Endothelial cell of umbilical vein (primary cell): ENCODE data around the gene ISX. TPM values are rescaled to one million over a fixed set of nuclear protein-coding genes. Genes with fewer than 3 reads are reported as not detected.

Experiments used
- BruUV-seq: library from RNA; stranded (reverse); fragments of 400-500 nt; replicated peaks from 2 replicates; lab custom pipeline; 2021; lab: Mats Ljungman, UMichigan
- CTCF ChIA-PET: fragments of 300-600, 350-600 bp; sonication (Branson Sonifier 250); formaldehyde crosslinking; loops from one replicate; lab custom pipeline; 2021; ENCODE audit warnings: antibody characterized with exemption, inconsistent platforms; lab: Charles Lee
- POLR2A ChIA-PET: fragments of 300-600, 350-600 bp; sonication (Branson Sonifier 250); formaldehyde crosslinking; loops from one replicate; lab custom pipeline; 2021; ENCODE audit warnings: antibody characterized with exemption, inconsistent platforms; lab: Charles Lee
- DNase-seq: peaks from one replicate; pipeline ENCODE4 v3.0.0-alpha.2; 2011; ENCODE audit warnings: low read depth, low spot score
- FAIRE-seq: peaks from 2 replicates; lab custom pipeline; 2011; peaks lifted over from hg19 to GRCh38; lab: Jason Lieb, UNC
- H2AFZ ChIP-seq: 2 replicates; pipeline ENCODE4 v1.6.0; 2012; ENCODE audit warnings: low read depth, low read length, control low read depth, inconsistent platforms
- H3K27ac ChIP-seq: 2 replicates; pipeline ENCODE4 v1.5.1; 2011; ENCODE audit warnings: low read depth, mild to moderate bottlenecking, control low read depth, low read length, moderate library complexity; ENCODE audit not compliant: insufficient read depth
- H3K27me3 ChIP-seq, 2 experiments: 2 replicates each; pipeline versions ENCODE4 v1.6.0 to v1.6.1; 2011; ENCODE audit warnings: low read length in 2 of 2, mixed read lengths in 1 of 2; ENCODE audit not compliant: control insufficient read depth in 2 of 2, insufficient read depth in 2 of 2
- H3K36me3 ChIP-seq, 2 experiments: 2 replicates in 1 of 2; 3 replicates in 1 of 2; pipeline ENCODE4 v1.5.1; 2011; ENCODE audit warnings: low read length in 2 of 2, mild to moderate bottlenecking in 1 of 2, moderate library complexity in 1 of 2; ENCODE audit not compliant: control insufficient read depth in 2 of 2, insufficient read depth in 2 of 2; ENCODE audit errors: extremely low read depth in 1 of 2
- H3K4me1 ChIP-seq: 3 replicates; pipeline ENCODE4 v1.5.1; 2011; ENCODE audit warnings: mild to moderate bottlenecking, low read length; ENCODE audit not compliant: control insufficient read depth, insufficient read depth; ENCODE audit errors: extremely low read depth
- H3K4me2 ChIP-seq: 2 replicates; pipeline ENCODE4 v1.6.1; 2011; ENCODE audit warnings: low read length, control low read depth, mixed read lengths; ENCODE audit not compliant: insufficient read depth
- H3K4me3 ChIP-seq, 3 experiments: fragments of 200-600 bp in 1 of 3; sonication (generic), shearing (Covaris generic) in 1 of 3; replicated peaks in 1 of 3; 2 replicates each; pipeline ENCODE4 v1.5.1; 2011 to 2016; ENCODE audit warnings: control low read depth in 3 of 3, low read length in 3 of 3, mild to moderate bottlenecking in 2 of 3, inconsistent platforms in 1 of 3, low read depth in 1 of 3, moderate library complexity in 1 of 3; ENCODE audit not compliant: insufficient read depth in 1 of 3
- H3K79me2 ChIP-seq: 2 replicates; pipeline ENCODE4 v1.6.0; 2012; ENCODE audit warnings: low read length, inconsistent platforms; ENCODE audit not compliant: control insufficient read depth, insufficient read depth
- H3K9ac ChIP-seq: replicated peaks from 2 replicates; pipeline ENCODE3; 2011; ENCODE audit warnings: low read length, control low read depth; ENCODE audit not compliant: insufficient read depth; ENCODE audit errors: extremely low read depth
- H3K9me1 ChIP-seq: replicated peaks from 3 replicates; pipeline ENCODE4 v1.6.0; 2011; ENCODE audit warnings: mild to moderate bottlenecking, low read length; ENCODE audit not compliant: control insufficient read depth, insufficient read depth; ENCODE audit errors: extremely low read depth
- H3K9me3 ChIP-seq: replicated peaks from 2 replicates; pipeline ENCODE4 v1.5.1; 2012; ENCODE audit warnings: low read length, inconsistent platforms; ENCODE audit not compliant: control insufficient read depth, insufficient read depth
- H4K20me1 ChIP-seq: replicated peaks from 2 replicates; pipeline ENCODE3; 2011; ENCODE audit warnings: mild to moderate bottlenecking, low read length; ENCODE audit not compliant: control insufficient read depth, insufficient read depth; ENCODE audit errors: extremely low read depth
- EZH2 ChIP-seq: IDR thresholded peaks from 2 replicates; pipeline ENCODE4 v1.6.1; 2012; ENCODE audit warnings: borderline replicate concordance, low read depth, mild to moderate bottlenecking, moderate library complexity, low read length, inconsistent platforms; ENCODE audit not compliant: severe bottlenecking
- FOS ChIP-seq: IDR thresholded peaks from 2 replicates; pipeline ENCODE4 v1.6.1; 2011; ENCODE audit warnings: mild to moderate bottlenecking, low read length, moderate library complexity, borderline replicate concordance; ENCODE audit not compliant: insufficient read depth
- GATA2 ChIP-seq: IDR thresholded peaks from 2 replicates; pipeline ENCODE4 v1.7.0; 2011; ENCODE audit warnings: low read depth, mild to moderate bottlenecking, moderate library complexity, mixed read lengths, low read length; ENCODE audit not compliant: insufficient read length, insufficient read depth
- JUN ChIP-seq: IDR thresholded peaks from 2 replicates; pipeline ENCODE4 v1.6.1; 2011; ENCODE audit warnings: borderline replicate concordance, low read depth; ENCODE audit not compliant: insufficient read length, insufficient read depth
- MYC ChIP-seq: IDR thresholded peaks from one replicate; pipeline ENCODE4 v1.6.1; 2011; ENCODE audit warnings: mild to moderate bottlenecking, low read depth, low read length
- POLR2A ChIP-seq: IDR thresholded peaks from 2 replicates; pipeline ENCODE4 v1.6.1; 2012; ENCODE audit warnings: low read depth, mild to moderate bottlenecking, control low read depth, low read length
- POLR2AphosphoS5 ChIP-seq: IDR thresholded peaks from 2 replicates; pipeline ENCODE4 v1.6.1; 2012; ENCODE audit warnings: low read depth, mild to moderate bottlenecking, control low read depth, low read length, moderate library complexity; ENCODE audit not compliant: insufficient read depth
- dilution Hi-C: fragments of 300-500 bp; cut with MboI; formaldehyde crosslinking; loops from one replicate; pipeline ENCODE4 v1.15.0; 2019; ENCODE audit warnings: low sequenced_read_pairs; ENCODE audit not compliant: extremely low pct_ligation_motif_present
- intact Hi-C: fragments of 100-400 bp; cut with micrococcal nuclease; formaldehyde crosslinking; loops from one replicate; pipeline ENCODE4 v1.10.0; 2022
- polyA plus RNA-seq, 4 experiments: library from polyadenylated mRNA; depleted of rRNA in 3 of 4; stranded (reverse) in 3 of 4; unstranded in 1 of 4; fragments of >200 nt; gene quantifications; 2 replicates each; pipeline versions ENCODE4 v1.2.1 to v1.2.3, GENCODE V29; 2011 to 2012; ENCODE audit warnings: missing spikeins in 1 of 4
- total RNA-seq: library from RNA; stranded (reverse); gene quantifications from 2 replicates; pipeline ENCODE4 v1.2.3, GENCODE V29; 2021
- TF ChIP-seq, protein P1 (sequence below): IDR thresholded peaks from 2 replicates; pipeline ENCODE4 v1.6.1; 2011; ENCODE audit not compliant: insufficient read depth, insufficient read length
- TF ChIP-seq, protein P2 (sequence below), 2 donors: IDR thresholded peaks; 1 replicate in 1 of 2; 2 replicates in 1 of 2; pipeline ENCODE4 v1.5.1; 2011; ENCODE audit warnings: low read length in 2 of 2, mild to moderate bottlenecking in 2 of 2, moderate library complexity in 2 of 2, control low read depth in 1 of 2, inconsistent platforms in 1 of 2, low read depth in 1 of 2; ENCODE audit not compliant: insufficient read depth in 1 of 2; ENCODE audit errors: extremely low read depth in 1 of 2

Gene ISX
- total and polyA plus RNA-seq, 2 donors (not counting 3 experiments of a cell fraction or from before 2014, with no cell fraction given), result not detected

DNA sequence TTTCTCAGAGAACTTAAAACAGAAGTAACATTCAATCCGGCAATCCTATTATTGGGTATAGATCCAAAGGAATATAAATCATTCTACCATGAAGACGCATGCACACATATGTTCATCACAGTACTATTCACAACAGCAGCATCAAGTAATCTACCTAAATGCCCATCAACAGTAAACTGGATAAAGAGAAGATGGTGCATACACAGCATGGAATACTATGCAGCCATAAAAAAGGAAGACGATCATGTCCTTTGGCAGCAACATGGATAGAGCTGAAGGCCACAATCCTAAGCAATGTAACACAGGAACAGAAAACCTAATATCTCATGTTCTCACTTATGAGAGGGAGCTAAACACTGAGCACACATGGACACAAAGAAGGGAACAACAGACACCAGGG is 6.3 kb upstream of the ISX start:
- ChIA-PET CTCF (no interaction called here), POLR2A (no interaction called here)
- intact Hi-C loops, result no loop called here
- H3K4me3 ChIP-seq, result no peak overlapping the region
- FAIRE-seq (no peak), DNase-seq (no peak)
- TF ChIP-seq MYC (no peak), POLR2A (no peak), POLR2AphosphoS5 (no peak), JUN (no peak), GATA2 (no peak), FOS (no peak), EZH2 (no peak)
- TF ChIP-seq, protein P1, sequence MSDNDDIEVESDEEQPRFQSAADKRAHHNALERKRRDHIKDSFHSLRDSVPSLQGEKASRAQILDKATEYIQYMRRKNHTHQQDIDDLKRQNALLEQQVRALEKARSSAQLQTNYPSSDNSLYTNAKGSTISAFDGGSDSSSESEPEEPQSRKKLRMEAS, result no peak
- TF ChIP-seq, protein P2, sequence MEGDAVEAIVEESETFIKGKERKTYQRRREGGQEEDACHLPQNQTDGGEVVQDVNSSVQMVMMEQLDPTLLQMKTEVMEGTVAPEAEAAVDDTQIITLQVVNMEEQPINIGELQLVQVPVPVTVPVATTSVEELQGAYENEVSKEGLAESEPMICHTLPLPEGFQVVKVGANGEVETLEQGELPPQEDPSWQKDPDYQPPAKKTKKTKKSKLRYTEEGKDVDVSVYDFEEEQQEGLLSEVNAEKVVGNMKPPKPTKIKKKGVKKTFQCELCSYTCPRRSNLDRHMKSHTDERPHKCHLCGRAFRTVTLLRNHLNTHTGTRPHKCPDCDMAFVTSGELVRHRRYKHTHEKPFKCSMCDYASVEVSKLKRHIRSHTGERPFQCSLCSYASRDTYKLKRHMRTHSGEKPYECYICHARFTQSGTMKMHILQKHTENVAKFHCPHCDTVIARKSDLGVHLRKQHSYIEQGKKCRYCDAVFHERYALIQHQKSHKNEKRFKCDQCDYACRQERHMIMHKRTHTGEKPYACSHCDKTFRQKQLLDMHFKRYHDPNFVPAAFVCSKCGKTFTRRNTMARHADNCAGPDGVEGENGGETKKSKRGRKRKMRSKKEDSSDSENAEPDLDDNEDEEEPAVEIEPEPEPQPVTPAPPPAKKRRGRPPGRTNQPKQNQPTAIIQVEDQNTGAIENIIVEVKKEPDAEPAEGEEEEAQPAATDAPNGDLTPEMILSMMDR (IDR thresholded peaks at IDR 0.05; ENCODE audit: extremely low read depth in 1 of 2, insufficient read depth in 1 of 2, low read depth in 1 of 2, low read length in 2 of 2), result no peak
- no peaks in the 10 kb centered on the region for H3K4me1 ChIP-seq
- BruUV-seq, result no TSS peak
- H3K9ac ChIP-seq, result no peak overlapping the region
- H3K9me3 ChIP-seq, result peaks cover 2% of the 10 kb centered on the region
- H3K79me2 ChIP-seq, result no peaks in the 10 kb centered on the region
- no peaks in the 10 kb centered on the region for H4K20me1 ChIP-seq
- H3K9me1 ChIP-seq, result no peaks in the 10 kb centered on the region
- H3K4me2 ChIP-seq, result no peak overlapping the region
- H3K36me3 ChIP-seq, result no peaks in the 10 kb centered on the region
- dilution Hi-C loops, result no loop called here
- H3K27ac ChIP-seq, result no peak overlapping the region
- no peak overlapping the region for H2AFZ ChIP-seq
- no peaks in the 10 kb centered on the region for H3K27me3 ChIP-seq
